Mucosa of descending colon (tissue), 3 donors: Measurements from ENCODE around the gene SPEG. TPM values are rescaled to one million over a fixed set of nuclear protein-coding genes. Genes with fewer than 3 reads are reported as not detected.

Experiments used
- ATAC-seq: fragments of 200-7000 bp; cut with Tn5 transposase; one replicate; pipeline ENCODE4 v1.9.1; 2020; ENCODE audit warnings: mild to moderate bottlenecking, moderate library complexity
- DNase-seq, 3 donors: peaks; one replicate each; pipeline ENCODE4 v3.0.0-alpha.2; 2020
- H3K36me3 ChIP-seq: fragments of 200-600 bp; one replicate; pipeline ENCODE4 v1.8.0; 2021; ENCODE audit warnings: low read depth, mild to moderate bottlenecking
- H3K4me1 ChIP-seq: fragments of 200-600 bp; one replicate; pipeline ENCODE4 v1.8.0; 2021; ENCODE audit warnings: low read depth, mild to moderate bottlenecking
- H3K4me3 ChIP-seq: fragments of 200-600 bp; one replicate; pipeline ENCODE4 v1.8.0; 2021; ENCODE audit warnings: mild to moderate bottlenecking
- H3K9me3 ChIP-seq: fragments of 200-600 bp; one replicate; pipeline ENCODE4 v1.8.0; 2021; ENCODE audit warnings: mild to moderate bottlenecking
- intact Hi-C, 2 donors: fragments of 100-400 bp; cut with DNase I in 1 of 2; cut with micrococcal nuclease in 1 of 2; formaldehyde crosslinking; loops; one replicate each; pipeline versions ENCODE4 v1.11.0 to v1.11.1; 2022; cut with DNase I, micrococcal nuclease
- total RNA-seq, 3 donors: library from RNA; stranded (reverse); fragmentation: NEBNext Ultra II Directional in 2 of 3; extraction: Animal tissue kit (Norgen Biotek cat#: 25700) in 2 of 3; gene quantifications; one replicate each; pipeline versions ENCODE4 v1.2.1 to v1.2.4, GENCODE V29; 2021 to 2023
- TF ChIP-seq, protein P1 (sequence below): fragments of 200-600 bp; IDR thresholded peaks from one replicate; pipeline ENCODE4 v1.8.0; 2022; ENCODE audit warnings: antibody characterized with exemption, mild to moderate bottlenecking
- donor health status: DM: no; HTN: no; CAD: no; lungs with moderate emphysema.
- donor health status: DM: no; HTN: no; CAD: no.
- donor health status: DM: no; HTN: yes; CAD: no.

SPEG gene
- total RNA-seq, 3 donors from 2014 or later: 7.9 to 242 (median 22.2) TPM

DNA sequence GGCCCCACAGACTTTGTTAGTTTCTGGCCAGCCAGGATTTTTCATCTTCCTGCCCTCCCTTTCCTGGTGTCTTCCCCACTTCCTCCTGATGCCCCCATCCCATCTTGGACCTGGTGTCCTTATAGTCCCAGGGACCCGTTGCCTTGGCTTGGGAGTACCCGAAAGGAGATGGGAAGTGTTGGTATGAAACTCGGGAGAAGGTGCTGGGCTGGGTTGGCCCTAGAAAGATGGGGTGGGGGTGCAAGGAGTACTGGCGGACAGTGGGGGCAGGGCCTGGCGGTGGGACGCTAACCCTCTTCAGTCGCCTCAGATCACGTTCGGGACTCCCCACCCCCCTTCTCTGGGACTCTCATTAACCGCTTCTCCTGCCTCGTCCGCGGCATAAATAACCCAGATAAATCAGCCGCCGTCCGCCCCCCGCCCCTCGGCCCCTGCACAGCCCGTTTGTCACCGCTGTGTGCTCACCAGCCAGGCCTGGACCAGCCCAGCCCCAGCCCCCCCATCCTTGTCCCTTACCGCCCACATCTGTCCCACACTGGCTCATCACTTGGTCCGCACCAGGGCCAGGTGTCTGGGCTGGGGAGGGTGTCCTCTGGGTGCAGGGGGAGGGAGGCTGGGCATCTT lies 76.0 kb downstream of the SPEG start:
- intact Hi-C loops: no loop called here
- Histone ChIP-seq H3K4me1 (peaks cover 14% of the 10 kb centered on the region), H3K36me3 (no peaks in the 10 kb centered on the region), H3K9me3 (no peaks in the 10 kb centered on the region), H3K4me3 (no peak overlapping the region)
- DNase-seq (peak in 1 of 3 donors; percentile 27), ATAC-seq (no peak)
- TF ChIP-seq, protein P1, sequence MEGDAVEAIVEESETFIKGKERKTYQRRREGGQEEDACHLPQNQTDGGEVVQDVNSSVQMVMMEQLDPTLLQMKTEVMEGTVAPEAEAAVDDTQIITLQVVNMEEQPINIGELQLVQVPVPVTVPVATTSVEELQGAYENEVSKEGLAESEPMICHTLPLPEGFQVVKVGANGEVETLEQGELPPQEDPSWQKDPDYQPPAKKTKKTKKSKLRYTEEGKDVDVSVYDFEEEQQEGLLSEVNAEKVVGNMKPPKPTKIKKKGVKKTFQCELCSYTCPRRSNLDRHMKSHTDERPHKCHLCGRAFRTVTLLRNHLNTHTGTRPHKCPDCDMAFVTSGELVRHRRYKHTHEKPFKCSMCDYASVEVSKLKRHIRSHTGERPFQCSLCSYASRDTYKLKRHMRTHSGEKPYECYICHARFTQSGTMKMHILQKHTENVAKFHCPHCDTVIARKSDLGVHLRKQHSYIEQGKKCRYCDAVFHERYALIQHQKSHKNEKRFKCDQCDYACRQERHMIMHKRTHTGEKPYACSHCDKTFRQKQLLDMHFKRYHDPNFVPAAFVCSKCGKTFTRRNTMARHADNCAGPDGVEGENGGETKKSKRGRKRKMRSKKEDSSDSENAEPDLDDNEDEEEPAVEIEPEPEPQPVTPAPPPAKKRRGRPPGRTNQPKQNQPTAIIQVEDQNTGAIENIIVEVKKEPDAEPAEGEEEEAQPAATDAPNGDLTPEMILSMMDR: no peak

DNA sequence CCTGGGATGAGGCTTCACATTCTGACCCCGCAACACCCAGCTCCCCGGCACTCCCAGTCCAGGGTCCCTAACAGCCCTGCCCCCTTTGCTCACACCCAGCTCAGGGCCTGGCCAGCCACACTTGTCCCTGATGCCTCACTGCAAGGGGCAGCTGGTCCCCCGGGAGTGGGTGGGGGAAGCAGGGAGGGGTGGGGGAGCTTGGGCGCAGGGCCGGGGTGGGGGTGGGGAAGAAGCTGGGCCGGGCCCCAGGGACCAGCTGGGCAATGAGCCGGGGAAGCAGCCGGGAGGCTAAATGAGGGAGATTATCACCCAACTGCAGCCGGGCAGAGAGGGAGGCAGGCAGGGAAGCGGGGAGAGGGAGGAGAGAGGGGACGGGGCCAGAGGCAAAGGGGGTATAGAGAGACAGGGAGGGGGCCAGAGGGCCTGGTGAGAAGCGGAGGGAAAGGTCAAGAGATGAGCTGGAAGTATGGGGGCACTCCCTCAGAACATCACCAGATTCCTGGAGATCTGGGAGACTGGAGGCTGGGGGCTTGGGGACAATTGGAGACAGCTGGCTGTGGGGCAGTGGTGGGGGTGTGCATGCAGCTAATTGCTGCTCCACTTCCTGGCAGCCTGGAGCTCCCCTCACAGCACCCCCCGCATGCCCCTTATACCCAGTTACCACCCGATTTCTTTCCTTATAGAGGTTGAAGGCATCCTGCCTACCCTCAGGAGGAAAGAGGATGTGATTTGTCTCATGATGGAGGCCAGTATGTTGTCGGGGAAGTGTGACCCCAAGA lies 77.1 kb downstream of the SPEG start:
- TF ChIP-seq, protein P1: no peak
- ATAC-seq (no peak), DNase-seq (peak in 1 of 3 donors; percentile 36)
- H3K4me3 ChIP-seq: no peak overlapping the region
- intact Hi-C loops: no loop called here
- H3K9me3 ChIP-seq: no peaks in the 10 kb centered on the region
- peaks cover 14% of the 10 kb centered on the region for H3K4me1 ChIP-seq
- no peaks in the 10 kb centered on the region for H3K36me3 ChIP-seq

DNA sequence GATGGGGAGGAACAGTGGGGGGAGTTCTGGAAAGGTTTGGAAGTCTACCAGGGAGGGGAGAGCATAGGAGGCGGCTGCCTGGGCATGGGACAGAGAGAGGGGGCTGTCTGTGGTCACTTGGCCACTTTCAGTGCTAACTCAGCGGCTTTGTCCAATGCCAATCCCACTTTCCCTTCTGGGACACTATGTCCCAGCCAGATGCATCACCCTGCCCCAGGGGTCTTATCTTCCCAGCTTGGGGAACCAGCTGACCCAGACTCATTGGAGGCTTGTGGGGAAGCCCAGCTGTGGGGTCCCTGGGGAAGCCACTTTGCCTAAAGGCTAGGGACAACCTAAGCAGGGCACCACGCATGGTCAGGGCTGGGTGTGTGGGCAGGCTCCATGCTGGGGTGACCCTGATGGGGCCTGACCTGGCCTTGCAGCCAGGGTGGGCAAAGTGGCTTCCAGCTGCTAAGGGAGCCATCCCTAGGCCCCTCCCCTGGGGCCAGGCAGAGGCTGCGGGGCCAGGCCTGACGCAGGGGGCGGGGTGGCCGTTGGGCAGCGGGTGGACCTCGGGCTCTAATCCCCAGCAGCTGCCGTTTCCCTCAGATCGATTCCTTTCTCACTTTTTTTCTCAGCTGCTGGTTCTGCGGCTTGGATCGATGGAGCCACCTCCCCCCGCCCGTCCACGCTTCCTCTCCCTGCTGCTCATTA lies 78.0 kb downstream of the SPEG start:
- TF ChIP-seq, protein P1: no peak
- H3K36me3 ChIP-seq: no peaks in the 10 kb centered on the region
- intact Hi-C loops: no loop called here
- no peak overlapping the region for H3K4me3 ChIP-seq
- peaks cover 14% of the 10 kb centered on the region for H3K4me1 ChIP-seq
- ATAC-seq: no peak
- DNase-seq: peak in 1 of 3 donors; percentile 26
- H3K9me3 ChIP-seq: no peaks in the 10 kb centered on the region

DNA sequence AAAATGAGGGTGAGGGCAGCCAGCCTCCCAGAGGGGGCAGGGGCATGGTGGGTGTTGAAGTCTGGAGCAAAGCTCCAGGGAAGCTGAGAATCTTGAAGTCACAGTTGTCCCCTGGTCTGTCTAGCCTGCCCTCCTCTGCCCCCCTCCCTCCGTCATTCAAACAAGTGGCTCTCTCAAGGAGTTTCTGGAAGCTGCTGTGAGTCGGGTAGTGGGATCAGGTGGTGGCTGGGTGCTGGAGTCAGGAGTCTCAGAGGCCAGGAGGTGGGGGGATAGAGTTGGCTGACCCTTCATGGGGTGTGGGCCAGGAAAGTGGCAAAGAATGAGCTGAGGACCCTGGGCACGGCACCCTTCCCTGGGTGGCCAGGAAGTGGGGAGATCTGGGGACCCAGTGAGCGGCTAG lies 79.1 kb downstream of the SPEG start:
- H3K4me1 ChIP-seq: peaks cover 14% of the 10 kb centered on the region
- ATAC-seq (no peak), DNase-seq (no peak)
- TF ChIP-seq, protein P1: no peak
- intact Hi-C loops: no loop called here
- no peaks in the 10 kb centered on the region for H3K9me3 ChIP-seq
- H3K36me3 ChIP-seq: no peaks in the 10 kb centered on the region
- no peak overlapping the region for H3K4me3 ChIP-seq

DNA sequence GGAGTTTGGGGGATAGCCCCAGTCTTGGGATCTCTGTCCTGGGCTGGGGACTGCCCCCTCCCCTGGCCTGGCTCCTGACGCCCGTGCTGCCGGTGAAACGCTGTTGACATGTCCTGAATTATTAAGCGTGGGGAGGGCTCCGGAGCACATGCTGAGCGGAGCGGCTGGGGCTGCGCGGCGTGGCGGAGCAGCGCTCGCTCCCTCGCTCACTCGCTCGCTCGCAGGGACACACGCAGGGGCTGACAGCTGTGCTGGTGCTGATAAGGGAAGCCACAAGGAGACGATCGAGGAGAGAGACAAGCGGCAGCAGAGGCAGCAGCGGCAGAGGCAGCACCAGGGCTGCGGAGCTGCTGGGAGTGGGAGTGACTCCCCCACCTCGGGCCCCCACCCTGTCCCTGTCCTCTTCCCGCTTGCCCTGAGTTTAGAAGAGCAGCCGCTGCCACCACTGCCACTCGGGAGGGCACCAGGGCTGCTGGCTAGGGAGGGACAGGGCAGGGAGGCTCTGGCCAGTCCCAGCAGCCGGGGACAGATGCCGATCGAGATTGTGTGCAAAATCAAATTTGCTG lies 79.6 kb downstream of the SPEG start, which contains the start of gene ASIC4:
TSS of gene ASIC4 (plus strand) at position 287 of the 566 bp plus-strand sequence. CDS start at position 530, 243 bp downstream.
- ATAC-seq (peak; percentile 2), DNase-seq (peak in 1 of 3 donors; percentile 46)
- Histone ChIP-seq H3K4me1 (peaks cover 12% of the 10 kb centered on the region), H3K9me3 (no peaks in the 10 kb centered on the region), H3K4me3 (no peak within 1 kb of the TSS), H3K36me3 (no peaks in the 10 kb centered on the region)
- intact Hi-C loops: no loop called here
- TF ChIP-seq, protein P1: no peak
